ENCODE data around the gene UBE2J2.

The UBE2J2 gene

GRCh38 chr1:1223891-1224290 is 49.8 kb downstream of the UBE2J2 start:
- DNase-seq, result no peak

- no peak for DNase-seq
Observed at GRCh38 chr1:1223321-1223720, 50.3 kb downstream of the UBE2J2 start.

GRCh38 chr1:1222575-1223225 is 51.0 kb downstream of the UBE2J2 start:
- no peak for DNase-seq

GRCh38 chr1:1221887-1222574 is 51.6 kb downstream of the UBE2J2 start:
- DNase-seq, result no peak

GRCh38 chr1:1220197-1220596 is 53.5 kb downstream of the UBE2J2 start:
- no peak for DNase-seq

GRCh38 chr1:1219341-1219740 is 54.3 kb downstream of the UBE2J2 start:
- DNase-seq, result no peak

GRCh38 chr1:1218524-1219200 is 55.0 kb downstream of the UBE2J2 start:
- no peak for DNase-seq

GRCh38 chr1:1217621-1218523 is 55.8 kb downstream of the UBE2J2 start:
- DNase-seq, result no peak

- DNase-seq, result no peak
Observed at GRCh38 chr1:1216770-1217620, 56.7 kb downstream of the UBE2J2 start.

GRCh38 chr1:1215881-1216605 is 57.6 kb downstream of the UBE2J2 start:
- DNase-seq, result no peak

GRCh38 chr1:1215080-1215676 is 58.5 kb downstream of the UBE2J2 start:
- no peak for DNase-seq

GRCh38 chr1:1213345-1214265 is 60.0 kb downstream of the UBE2J2 start, which contains the start of gene TNFRSF4:
Gene TNFRSF4 (minus strand): TSS chr1:1214153. CDS start chr1:1214127, 26 bp downstream.
- DNase-seq, result no peak

GRCh38 chr1:1212780-1213344 is 60.8 kb downstream of the UBE2J2 start:
- no peak for DNase-seq

GRCh38 chr1:1211541-1212441 is 61.9 kb downstream of the UBE2J2 start:
- DNase-seq, result no peak

- no peak for DNase-seq
Observed at GRCh38 chr1:1210726-1211540, 62.7 kb downstream of the UBE2J2 start.

- DNase-seq, result no peak
Observed at GRCh38 chr1:1208713-1209433, 64.8 kb downstream of the UBE2J2 start.

- no peak for DNase-seq
Observed at GRCh38 chr1:1207571-1207892, 66.1 kb downstream of the UBE2J2 start.

All from NCI-H774 (cell line).